Upper lobe of left lung (tissue), 6 donors: ENCODE data around the gene TGFBR3. TPM values are rescaled to one million over a fixed set of nuclear protein-coding genes. Genes with fewer than 3 reads are reported as not detected.

Experiments used
- ATAC-seq, 2 donors: fragments of 200-7000 bp; cut with Tn5 transposase; one replicate each; pipeline ENCODE4 v1.9.1; 2022; ENCODE audit warnings: mild to moderate bottlenecking in 2 of 2, moderate library complexity in 2 of 2; ENCODE audit not compliant: low FRiP score in 2 of 2
- DNase-seq, 2 donors: peaks; one replicate each; pipeline ENCODE4 v3.0.0-alpha.2; 2019 to 2020
- H3K27ac ChIP-seq, 4 donors: fragments of 200-600 bp; sonication (generic); one replicate each; pipeline ENCODE4 v1.5.1; 2016 to 2019
- H3K27me3 ChIP-seq, 4 donors: fragments of 200-600 bp; sonication (generic); one replicate each; pipeline ENCODE4 v1.5.1; 2017 to 2019
- H3K36me3 ChIP-seq, 4 donors: fragments of 200-600 bp; sonication (generic); one replicate each; pipeline ENCODE4 v1.5.1; 2016 to 2019
- H3K4me1 ChIP-seq, 4 donors: fragments of 200-600 bp; sonication (generic); one replicate each; pipeline ENCODE4 v1.5.1; 2018 to 2019
- H3K4me3 ChIP-seq, 4 donors: fragments of 200-600 bp; sonication (generic); one replicate each; pipeline ENCODE4 v1.5.1; 2017 to 2019; ENCODE audit warnings: mild to moderate bottlenecking in 2 of 4, moderate library complexity in 1 of 4
- H3K9me3 ChIP-seq, 4 donors: fragments of 200-600 bp; sonication (generic); one replicate each; pipeline ENCODE4 v1.5.1; 2018 to 2019
- CTCF ChIP-seq, 6 experiments: fragments of 450-650 bp in 4 of 6; fragments of 200-600 bp in 2 of 6; sonication (generic) in 2 of 6; IDR thresholded peaks; one replicate each; pipeline ENCODE4 v1.5.1; 2016 to 2019; ENCODE audit warnings: antibody characterized with exemption in 6 of 6
- EP300 ChIP-seq, 4 donors: sonication (generic); formaldehyde crosslinking; IDR thresholded peaks; one replicate each; pipeline ENCODE4 v1.5.1; 2017; ENCODE audit warnings: antibody characterized with exemption in 4 of 4, control low read depth in 2 of 4
- POLR2A ChIP-seq, 4 donors: fragments of 450-650 bp; IDR thresholded peaks; one replicate each; pipeline ENCODE4 v1.5.1; 2016 to 2017; ENCODE audit warnings: antibody characterized with exemption in 4 of 4, mild to moderate bottlenecking in 2 of 4
- POLR2AphosphoS5 ChIP-seq, 2 donors: sonication (generic); formaldehyde crosslinking; IDR thresholded peaks; one replicate each; pipeline ENCODE4 v1.5.1; 2017; ENCODE audit warnings: antibody characterized with exemption in 2 of 2
- WGBS, 2 donors: methylation state at CpG; one replicate each; pipeline ENCODE4 v1.1.5; 2017 to 2018; 5-methylcytosine and 5-hydroxymethylcytosine counted together
- total RNA-seq, 6 donors: library from RNA; depleted of rRNA in 4 of 6; stranded (reverse); fragments of >200 nt in 4 of 6; gene quantifications; one replicate each; pipeline versions ENCODE4 v1.1.0 to v1.2.1, GENCODE V29; 2016 to 2021
- donor health status: DM: no; HTN: no; CAD: no; lungs with moderate emphysema.
- donor health status: DM: no; HTN: yes; CAD: no; lungs with severe emphysema.

The TGFBR3 gene
- total RNA-seq, 6 donors from 2014 or later, result 33.5 to 78.3 (median 57.1) TPM

DNA sequence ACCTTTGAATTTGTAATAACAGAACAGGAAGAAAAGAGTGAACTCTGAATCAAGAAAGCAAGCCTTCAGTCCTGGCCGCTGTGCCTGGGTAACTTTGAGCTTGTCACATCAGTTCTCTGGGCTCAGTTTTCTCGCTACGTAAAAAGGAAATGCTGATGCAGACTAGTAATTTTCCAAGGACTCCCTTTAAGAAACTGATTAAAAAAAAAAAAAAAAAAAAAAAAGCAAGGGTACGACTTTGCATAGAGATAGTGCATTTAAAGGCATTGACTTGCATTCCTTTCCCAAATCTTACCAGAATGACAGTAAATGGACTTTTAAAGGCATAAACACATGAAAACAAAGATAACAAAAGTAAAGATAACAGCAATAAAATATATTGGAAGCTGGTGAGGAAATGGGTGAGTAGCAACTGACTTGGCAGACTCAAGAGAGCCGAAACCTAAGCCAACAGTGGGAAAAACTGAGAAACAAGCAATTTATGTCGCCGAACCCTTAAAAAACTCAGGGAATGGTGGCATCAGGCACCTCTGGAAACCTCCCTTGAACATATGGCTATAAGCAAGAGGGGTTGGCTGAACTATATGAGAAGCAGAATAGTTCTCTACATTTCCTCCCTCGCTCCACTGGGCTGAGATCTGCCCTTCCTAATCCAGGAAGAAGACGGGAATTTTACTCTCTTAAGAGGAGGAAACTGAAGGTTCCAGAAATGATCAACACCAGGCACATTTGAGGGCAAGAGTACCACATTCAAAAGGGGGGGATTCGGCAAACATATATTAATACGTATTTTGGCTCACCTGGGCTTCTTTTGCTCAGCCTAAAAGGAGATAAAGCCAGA is 196.1 kb downstream of the TGFBR3 start:
- TF ChIP-seq POLR2A (IDR thresholded peaks at IDR 0.05), result no peak
- no peak for TF ChIP-seq CTCF (IDR thresholded peaks at IDR 0.05)
- no peak for TF ChIP-seq POLR2AphosphoS5 (IDR thresholded peaks at IDR 0.05)
- no peak for TF ChIP-seq EP300 (IDR thresholded peaks at IDR 0.05)
- no peak for ATAC-seq
- Histone ChIP-seq H3K27ac (peak overlapping the region; percentile 30 to 80 (median 61)), H3K36me3 (peaks cover 0 to 7% (median 0%) of the 10 kb centered on the region in 4 donors), H3K9me3 (no peaks in the 10 kb centered on the region), H3K4me3 (no peak overlapping the region), H3K4me1 (peaks cover 20 to 52% (median 33%) of the 10 kb centered on the region in 4 donors), H3K27me3 (no peaks in the 10 kb centered on the region)
- WGBS, 2 donors, result 68 to 71% methylated on average over 11 of the region's 11 CpGs
- no peak for DNase-seq

DNA sequence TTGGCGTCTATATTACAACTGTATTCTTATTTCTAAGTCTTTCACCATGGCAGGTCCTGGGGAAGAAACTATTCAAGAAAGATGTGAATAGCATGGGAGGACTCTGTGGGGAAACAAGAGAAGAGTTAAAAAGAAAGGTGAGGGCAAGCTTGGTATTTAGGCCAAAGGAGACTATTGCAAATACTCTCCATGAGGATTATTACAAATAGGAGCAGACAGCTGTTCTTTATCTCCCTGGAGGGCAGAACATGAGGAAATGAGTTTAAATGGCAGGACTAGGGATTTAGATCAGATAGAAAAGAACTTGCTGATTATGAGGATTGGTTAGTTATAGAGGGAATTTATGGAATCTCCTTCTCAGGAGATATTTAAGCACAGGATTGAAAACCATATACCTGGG is 198.5 kb downstream of the TGFBR3 start:
- Histone ChIP-seq H3K4me1 (peaks cover 24 to 60% (median 44%) of the 10 kb centered on the region in 4 donors), H3K27ac (peak overlapping the region in 2 of 4 donors; percentile 74 to 76), H3K27me3 (no peaks in the 10 kb centered on the region), H3K9me3 (no peaks in the 10 kb centered on the region), H3K36me3 (peaks cover 0 to 12% (median 3%) of the 10 kb centered on the region in 4 donors), H3K4me3 (no peak overlapping the region)
- ATAC-seq (no peak), DNase-seq (no peak)
- TF ChIP-seq CTCF (IDR thresholded peaks at IDR 0.05) (no peak), EP300 (IDR thresholded peaks at IDR 0.05) (no peak), POLR2A (IDR thresholded peaks at IDR 0.05) (no peak), POLR2AphosphoS5 (IDR thresholded peaks at IDR 0.05) (no peak)
- 80 to 90% methylated on average over 1 of the region's 1 CpG for WGBS, 2 donors

- no peaks in the 10 kb centered on the region for H3K27me3 ChIP-seq
- no peak for DNase-seq
- H3K27ac ChIP-seq, result peak overlapping the region in 3 of 4 donors; percentile 26 to 76 (median 74)
- H3K4me3 ChIP-seq, result no peak overlapping the region
- ATAC-seq, result no peak
- WGBS, 2 donors, result 50 to 54% methylated on average over 4 of the region's 4 CpGs
- H3K9me3 ChIP-seq, result no peaks in the 10 kb centered on the region
- peaks cover 0 to 13% (median 3%) of the 10 kb centered on the region in 4 donors for H3K36me3 ChIP-seq
- peak; percentile 16 to 42 for TF ChIP-seq POLR2AphosphoS5 (IDR thresholded peaks at IDR 0.05)
- no peak for TF ChIP-seq CTCF (IDR thresholded peaks at IDR 0.05)
- peak in 2 of 4 donors; percentile 10 to 33 for TF ChIP-seq EP300 (IDR thresholded peaks at IDR 0.05)
- no peak for TF ChIP-seq POLR2A (IDR thresholded peaks at IDR 0.05)
- H3K4me1 ChIP-seq, result peaks cover 24 to 60% (median 44%) of the 10 kb centered on the region in 4 donors
Measured at GRCh38 chr1:91685994-91686393, 200.0 kb downstream of the TGFBR3 start.

DNA sequence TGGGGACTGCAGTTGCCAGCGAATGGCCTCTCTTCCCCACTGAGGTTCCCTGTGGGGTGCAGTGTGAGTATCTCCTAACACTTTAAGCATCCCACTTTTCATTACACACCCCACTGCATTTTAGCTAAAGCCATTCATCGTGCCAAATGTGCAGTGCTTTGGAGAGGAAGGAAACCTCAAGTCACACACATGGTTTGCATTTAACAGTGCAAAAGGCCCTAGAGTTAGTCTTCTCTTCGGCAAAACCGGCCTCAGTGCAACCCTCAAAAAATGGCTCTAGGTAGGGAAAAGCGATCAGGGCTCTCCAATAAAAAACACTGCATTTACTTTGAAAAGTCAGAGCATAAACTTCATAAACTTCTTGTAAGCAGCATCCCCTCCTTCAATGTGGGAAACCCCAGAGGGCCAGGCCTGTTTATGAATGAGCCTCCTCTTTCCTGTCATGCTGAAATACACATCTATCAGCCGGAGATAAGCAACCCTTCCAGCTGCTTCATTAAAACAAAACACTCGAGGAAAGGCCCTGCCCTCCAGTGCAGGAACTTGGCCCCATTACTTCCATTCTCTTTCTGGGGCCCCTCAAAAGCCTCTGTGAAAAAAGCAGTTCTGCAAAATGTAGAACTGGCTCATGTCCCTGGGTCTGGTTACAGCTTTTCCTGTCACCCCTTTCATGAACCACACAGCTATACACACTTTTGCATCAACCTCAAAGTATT is 201.3 kb downstream of the TGFBR3 start:
- ATAC-seq, result peak in 1 of 2 donors; percentile 32
- TF ChIP-seq POLR2AphosphoS5 (IDR thresholded peaks at IDR 0.05), result peak in 1 of 2 donors; percentile 56
- no peak for TF ChIP-seq EP300 (IDR thresholded peaks at IDR 0.05)
- TF ChIP-seq CTCF (IDR thresholded peaks at IDR 0.05), result no peak
- WGBS, 2 donors, result 27 to 30% methylated on average over 7 of the region's 7 CpGs
- no peaks in the 10 kb centered on the region for H3K27me3 ChIP-seq
- H3K4me3 ChIP-seq, result no peak overlapping the region
- peak overlapping the region in 3 of 4 donors; percentile 26 to 76 (median 68) for H3K27ac ChIP-seq
- no peak for DNase-seq
- H3K36me3 ChIP-seq, result peaks cover 0 to 16% (median 3%) of the 10 kb centered on the region in 4 donors
- H3K4me1 ChIP-seq, result peaks cover 22 to 56% (median 36%) of the 10 kb centered on the region in 4 donors
- no peaks in the 10 kb centered on the region for H3K9me3 ChIP-seq
